Spinal cord (tissue), 10 donors: Measurements from ENCODE around the gene ZHX3. TPM values are rescaled to one million over a fixed set of nuclear protein-coding genes. Genes with fewer than 3 reads are reported as not detected.

ENCODE experiments used
- DNase-seq, 6 donors: peaks; one replicate each; pipeline versions ENCODE4 v3.0.0 to v3.0.0-alpha.2; 2013 to 2015; ENCODE audit warnings: low spot score in 6 of 6, low read depth in 4 of 6
- H3K27ac ChIP-seq: one replicate; pipeline ENCODE4 v1.5.1; 2013; ENCODE audit warnings: low read depth, low read length, control low read depth
- H3K27me3 ChIP-seq: one replicate; pipeline ENCODE4 v1.6.1; 2013; ENCODE audit warnings: low read length; ENCODE audit not compliant: control insufficient read depth, insufficient read depth
- H3K36me3 ChIP-seq: one replicate; pipeline ENCODE4 v1.6.1; 2013; ENCODE audit warnings: low read length; ENCODE audit not compliant: control insufficient read depth, insufficient read depth
- H3K4me1 ChIP-seq: one replicate; pipeline ENCODE4 v1.6.1; 2013; ENCODE audit warnings: low read length; ENCODE audit not compliant: control insufficient read depth, insufficient read depth
- H3K4me3 ChIP-seq: one replicate; pipeline ENCODE4 v1.5.1; 2013; ENCODE audit warnings: low read depth, low read length, control low read depth
- H3K9me3 ChIP-seq: one replicate; pipeline ENCODE4 v1.6.1; 2013; ENCODE audit warnings: low read length; ENCODE audit not compliant: control insufficient read depth, insufficient read depth
- WGBS: methylation state at CpG from one replicate; pipeline ENCODE4 v1.1.5; 2013; ENCODE audit warnings: missing lambda C conversion rate; ENCODE audit not compliant: insufficient coverage; 5-methylcytosine and 5-hydroxymethylcytosine counted together
- polyA plus RNA-seq, 2 donors: library from polyadenylated mRNA; unstranded; fragments of 120-200 nt; gene quantifications; one replicate each; pipeline ENCODE4 v1.2.1, GENCODE V29; 2013; ENCODE audit not compliant: insufficient read length in 2 of 2
- total RNA-seq, 2 donors: library from RNA; depleted of rRNA in 1 of 2; stranded (reverse); fragments of 120-200 nt in 1 of 2; fragments of >200 nt in 1 of 2; gene quantifications; one replicate each; pipeline versions ENCODE4 v1.2.3 to v1.2.4, GENCODE V29; 2013 to 2014
- donor health status: healthy.

The ZHX3 gene
- total and polyA plus RNA-seq, 4 donors = 28.5 to 36.3 (median 31.0) TPM

DNA sequence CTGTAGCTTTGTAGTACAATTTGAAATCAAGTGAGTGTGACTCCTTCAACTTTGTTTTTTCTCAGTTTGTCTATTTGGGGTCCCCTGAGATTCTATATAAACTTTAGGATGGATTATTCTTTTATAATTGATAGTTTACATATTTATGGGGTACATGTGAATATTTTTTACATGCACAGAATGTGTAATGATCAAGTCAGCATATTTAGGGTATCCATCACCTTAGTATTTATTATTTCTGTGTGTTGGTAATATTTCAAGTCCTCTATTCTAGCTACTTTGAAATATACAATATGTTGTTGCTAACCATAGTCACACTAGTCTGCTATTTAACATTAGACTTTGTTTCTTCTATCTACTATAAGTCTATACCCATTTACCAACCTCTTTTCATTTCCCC, 129.9 kb downstream of the ZHX3 start:
- Histone ChIP-seq H3K27ac (no peak overlapping the region), H3K4me1 (peaks cover 11% of the 10 kb centered on the region), H3K36me3 (peaks cover 26% of the 10 kb centered on the region), H3K9me3 (peaks cover 3% of the 10 kb centered on the region), H3K4me3 (no peak overlapping the region), H3K27me3 (no peaks in the 10 kb centered on the region)
- DNase-seq = no peak

DNA sequence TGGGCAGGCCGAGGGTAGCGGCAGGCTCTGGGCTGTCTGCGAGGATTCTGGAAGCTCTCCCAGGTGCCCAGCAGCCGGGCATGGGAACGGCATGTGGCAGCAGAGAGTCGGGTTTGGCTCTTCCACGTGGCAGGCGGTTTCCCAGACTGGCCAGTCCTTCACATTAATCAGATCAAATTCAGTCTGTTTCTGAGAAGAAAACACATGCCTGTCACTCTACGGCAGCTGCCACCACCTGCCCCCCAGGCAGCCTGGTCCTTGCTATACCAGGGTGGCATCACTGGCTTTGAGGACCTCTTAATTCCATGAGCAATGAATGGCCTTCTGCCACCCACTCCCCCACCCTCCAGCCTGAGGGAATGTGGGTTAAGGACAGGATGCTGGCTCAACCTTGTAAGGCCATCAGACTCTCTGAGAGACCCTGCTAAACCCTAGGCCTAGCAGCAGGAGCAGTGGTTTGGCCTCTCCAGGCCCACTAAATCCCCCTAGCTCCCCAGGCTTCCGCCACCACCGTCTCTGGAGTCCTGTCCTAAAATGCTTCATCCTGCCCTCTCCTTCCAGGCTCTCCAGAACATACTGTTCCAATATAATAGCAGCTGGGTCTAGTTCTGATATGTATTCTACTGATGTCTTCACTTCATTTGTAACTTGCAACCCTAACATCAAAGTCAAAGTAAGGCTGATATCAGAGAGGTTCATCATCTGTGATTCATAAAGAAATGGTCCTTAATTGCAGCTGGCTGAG, 132.3 kb downstream of the ZHX3 start:
- peaks cover 20% of the 10 kb centered on the region for H3K4me1 ChIP-seq
- H3K4me3 ChIP-seq = no peak overlapping the region
- no peak overlapping the region for H3K27ac ChIP-seq
- peaks cover 28% of the 10 kb centered on the region for H3K36me3 ChIP-seq
- H3K27me3 ChIP-seq = no peaks in the 10 kb centered on the region
- DNase-seq = peak in 1 of 6 donors; percentile 46
- 76% methylated on average over 11 of the region's 11 CpGs for WGBS
- H3K9me3 ChIP-seq = no peaks in the 10 kb centered on the region

DNA sequence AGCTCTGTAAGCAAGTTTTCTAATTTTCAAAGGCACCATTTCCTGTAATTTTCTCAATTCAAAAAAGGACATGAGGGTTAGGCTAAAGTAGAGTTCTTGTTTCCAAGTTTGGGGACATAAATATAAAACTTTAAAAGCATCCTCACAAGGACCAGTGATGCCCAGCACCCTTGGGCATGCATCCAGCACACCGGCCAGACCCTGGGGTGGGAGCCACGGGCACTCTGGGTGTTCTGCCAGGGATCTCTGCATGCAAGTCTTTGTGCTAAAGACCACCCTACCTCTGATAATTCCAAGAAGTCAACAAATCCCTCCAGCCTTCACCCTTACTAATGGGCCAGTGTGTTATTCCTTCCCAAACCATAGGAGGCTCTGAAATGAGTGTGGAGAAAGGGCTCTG, 133.7 kb downstream of the ZHX3 start:
- Histone ChIP-seq H3K36me3 (peaks cover 28% of the 10 kb centered on the region), H3K4me1 (peaks cover 34% of the 10 kb centered on the region), H3K27me3 (no peaks in the 10 kb centered on the region), H3K27ac (no peak overlapping the region), H3K4me3 (no peak overlapping the region), H3K9me3 (no peaks in the 10 kb centered on the region)
- DNase-seq = no peak
- 53% methylated on average over 2 of the region's 2 CpGs for WGBS

DNA sequence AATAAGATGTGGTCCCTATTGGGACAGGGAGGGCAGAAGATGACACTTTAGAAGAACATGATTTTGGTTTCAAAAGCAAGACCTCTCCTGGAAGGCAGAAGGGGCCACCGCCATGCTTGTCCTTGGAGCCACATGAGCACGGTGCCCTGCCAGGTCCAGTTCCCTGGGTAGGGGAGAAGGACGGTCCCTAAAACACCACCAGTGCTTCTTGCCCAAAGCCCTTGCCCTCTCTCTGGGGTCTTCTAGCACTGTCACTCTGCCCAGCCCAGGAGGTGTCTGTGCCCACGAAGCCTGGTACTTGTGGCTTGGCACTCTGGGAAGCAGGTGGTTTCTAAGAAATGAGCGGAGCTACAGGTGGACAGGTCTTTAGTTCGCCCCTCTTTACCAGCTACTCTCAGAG, 134.1 kb downstream of the ZHX3 start:
- Histone ChIP-seq H3K4me3 (no peak overlapping the region), H3K27me3 (no peaks in the 10 kb centered on the region), H3K4me1 (peaks cover 38% of the 10 kb centered on the region), H3K36me3 (peaks cover 28% of the 10 kb centered on the region), H3K27ac (no peak overlapping the region), H3K9me3 (no peaks in the 10 kb centered on the region)
- WGBS = 100% methylated on average over 4 of the region's 6 CpGs
- DNase-seq = no peak

DNA sequence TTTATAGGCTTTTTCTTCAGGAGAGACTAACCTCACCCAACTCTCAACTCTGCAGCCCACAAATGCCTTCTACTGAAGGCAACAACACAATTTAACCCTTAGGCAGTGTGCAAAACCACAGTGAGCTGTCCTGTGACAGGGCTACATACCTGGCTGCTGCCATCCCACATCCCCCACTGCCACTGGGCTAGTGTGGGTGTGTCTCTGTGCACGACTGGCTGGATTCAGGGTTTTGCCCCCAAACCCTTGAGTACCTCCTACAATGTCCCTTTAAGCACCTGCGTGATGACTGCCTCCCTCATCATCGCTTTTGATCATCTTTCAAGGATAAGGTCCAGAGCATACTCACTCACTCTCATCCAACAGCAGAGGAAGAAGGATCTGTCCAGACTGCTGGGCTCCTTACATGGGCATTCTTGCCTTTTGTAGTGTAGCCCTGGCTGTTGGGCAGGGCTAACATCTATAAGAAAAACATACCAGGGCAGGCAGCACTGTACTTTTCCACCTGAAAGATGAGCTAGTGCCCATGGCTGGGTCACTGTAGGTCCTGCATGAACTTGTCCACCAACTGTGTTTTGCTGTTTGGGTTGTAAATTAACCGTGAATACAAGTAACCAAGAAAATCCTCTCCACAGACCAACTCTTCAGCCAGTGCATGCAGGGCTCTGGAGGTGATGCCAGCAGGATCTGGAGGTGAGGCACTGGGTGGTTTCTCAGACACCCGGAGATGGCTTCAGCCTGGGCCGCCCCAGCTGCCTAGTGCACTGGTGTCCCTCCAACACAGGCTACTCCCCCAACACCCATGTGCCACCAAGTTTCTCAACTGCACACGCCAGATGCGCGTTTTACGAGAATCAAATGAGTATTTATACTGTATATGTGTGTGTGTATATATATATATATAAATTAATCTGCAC, 135.0 kb downstream of the ZHX3 start:
- Histone ChIP-seq H3K9me3 (no peaks in the 10 kb centered on the region), H3K27me3 (no peaks in the 10 kb centered on the region), H3K36me3 (peaks cover 28% of the 10 kb centered on the region), H3K4me1 (peaks cover 45% of the 10 kb centered on the region), H3K4me3 (no peak overlapping the region), H3K27ac (no peak overlapping the region)
- WGBS = 96% methylated on average over 3 of the region's 10 CpGs
- DNase-seq = no peak

DNA sequence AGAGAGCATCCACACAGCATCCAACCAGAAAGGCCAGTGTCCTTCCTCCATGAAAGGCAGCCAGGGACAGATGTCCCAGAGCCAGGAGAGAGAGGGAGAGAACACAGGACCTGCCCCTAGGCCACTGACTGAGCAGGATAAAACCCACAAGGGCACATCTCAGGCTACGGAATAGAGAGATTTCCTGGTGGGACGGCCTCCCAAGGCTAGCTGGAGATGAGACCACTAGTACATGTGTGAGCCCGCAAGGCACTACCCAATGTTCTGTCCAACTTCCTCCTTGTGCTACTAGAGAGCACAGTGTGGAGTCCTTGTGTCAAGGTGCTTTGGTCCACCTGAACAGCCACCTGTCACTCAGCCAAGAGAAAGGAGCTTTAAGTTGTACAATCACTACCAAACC, 136.0 kb downstream of the ZHX3 start:
- peaks cover 55% of the 10 kb centered on the region for H3K4me1 ChIP-seq
- WGBS = 97% methylated on average over 3 of the region's 3 CpGs

DNA sequence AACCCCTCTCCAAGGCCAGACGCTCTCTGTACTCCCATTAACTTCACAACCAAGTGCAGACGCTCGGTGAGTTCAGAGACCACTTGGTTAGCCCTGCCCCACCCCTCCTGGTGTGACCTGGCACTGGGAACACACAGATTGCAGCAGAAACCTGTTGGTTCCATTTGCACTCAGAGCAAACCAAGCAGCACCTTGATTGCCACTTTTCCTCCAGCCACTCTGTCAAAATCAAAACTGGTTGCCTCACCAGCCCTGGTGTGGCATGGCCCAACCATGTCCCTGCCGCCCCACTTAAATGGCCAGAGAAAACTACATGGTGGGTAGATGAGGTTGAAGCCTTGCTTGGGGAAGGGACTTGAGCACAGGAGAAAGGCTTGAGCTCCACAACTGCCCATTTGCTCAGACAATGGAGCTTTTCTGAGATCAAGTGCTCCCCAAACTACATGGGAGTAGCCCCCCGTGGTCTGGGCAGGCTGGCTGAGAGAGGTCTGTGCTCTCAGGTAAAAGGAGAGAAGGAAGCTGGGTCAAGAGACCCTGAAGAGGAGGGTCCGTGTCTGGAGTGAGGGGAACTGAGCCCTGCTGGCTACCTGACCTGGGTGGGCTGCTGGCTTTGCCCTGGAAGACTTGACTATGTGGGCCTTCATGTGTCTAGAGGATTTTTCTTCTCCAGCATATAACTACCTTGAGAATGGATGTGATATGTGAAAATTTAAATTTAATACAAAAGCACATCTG, 136.8 kb downstream of the ZHX3 start:
- H3K36me3 ChIP-seq = peaks cover 37% of the 10 kb centered on the region
- H3K27ac ChIP-seq = no peak overlapping the region
- DNase-seq = no peak
- no peaks in the 10 kb centered on the region for H3K27me3 ChIP-seq
- WGBS = 77% methylated on average over 4 of the region's 6 CpGs
- peaks cover 58% of the 10 kb centered on the region for H3K4me1 ChIP-seq
- no peak overlapping the region for H3K4me3 ChIP-seq
- H3K9me3 ChIP-seq = no peaks in the 10 kb centered on the region

More for the DNA sequence above, 136.0 kb downstream of the ZHX3 start:
- no peaks in the 10 kb centered on the region for H3K9me3 ChIP-seq
- no peaks in the 10 kb centered on the region for H3K27me3 ChIP-seq
- no peak overlapping the region for H3K4me3 ChIP-seq
- H3K36me3 ChIP-seq = peaks cover 35% of the 10 kb centered on the region
- no peak for DNase-seq
- H3K27ac ChIP-seq = no peak overlapping the region

DNA sequence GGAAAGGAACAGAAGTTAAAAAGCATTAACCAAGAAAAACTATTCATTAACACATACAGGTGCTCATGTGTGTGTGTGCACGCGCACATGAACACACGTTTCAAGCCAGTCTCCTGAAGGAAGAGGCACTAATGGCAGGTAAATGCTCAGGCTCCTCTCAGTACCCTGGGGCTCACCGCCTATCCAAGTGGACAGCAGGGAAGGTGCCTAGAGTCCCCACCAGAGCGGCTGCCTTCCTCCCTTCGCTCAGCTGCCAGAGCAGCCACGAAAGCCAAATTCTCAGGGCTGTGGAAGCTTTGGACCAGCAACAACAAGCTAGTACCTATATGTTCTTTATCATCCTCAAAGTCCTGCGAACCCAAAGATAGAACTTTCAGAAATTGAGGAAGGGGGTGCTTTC, 137.6 kb downstream of the ZHX3 start:
- H3K27me3 ChIP-seq = no peaks in the 10 kb centered on the region
- H3K4me1 ChIP-seq = peaks cover 61% of the 10 kb centered on the region
- no peak overlapping the region for H3K27ac ChIP-seq
- H3K9me3 ChIP-seq = no peaks in the 10 kb centered on the region
- peaks cover 40% of the 10 kb centered on the region for H3K36me3 ChIP-seq
- DNase-seq = no peak
- no peak overlapping the region for H3K4me3 ChIP-seq
- WGBS = 91% methylated on average over 6 of the region's 8 CpGs

DNA sequence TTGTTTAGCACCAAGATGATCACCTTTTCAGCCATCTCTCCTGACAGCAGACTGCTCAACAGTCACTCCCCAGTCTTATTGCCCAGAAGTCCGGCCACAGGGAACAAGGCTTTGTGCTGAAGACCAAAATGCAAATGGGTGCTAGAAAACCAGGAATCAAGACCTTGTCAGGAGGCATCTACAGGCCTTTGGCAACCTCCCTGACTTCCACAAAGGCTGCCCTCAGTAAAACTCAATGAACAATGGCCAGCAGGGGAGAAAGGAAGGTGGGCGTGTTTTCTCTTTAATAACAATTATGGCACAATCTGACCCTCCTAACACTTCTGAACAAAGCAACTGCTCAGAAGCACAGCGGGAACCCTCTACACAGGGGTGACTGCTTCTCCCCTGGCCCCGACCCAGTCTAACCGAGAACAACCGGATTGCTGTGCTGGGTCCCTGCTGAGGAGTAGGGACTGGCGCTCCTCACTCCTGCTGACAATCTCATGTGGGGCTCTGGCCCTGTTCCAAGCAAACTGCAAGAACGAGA, 138.6 kb downstream of the ZHX3 start:
- H3K4me1 ChIP-seq = peaks cover 71% of the 10 kb centered on the region
- WGBS = 14% methylated on average over 5 of the region's 8 CpGs

More for the DNA sequence above, 138.6 kb downstream of the ZHX3 start:
- DNase-seq = peak in 2 of 6 donors; percentile 33 to 80
- Histone ChIP-seq H3K27me3 (no peaks in the 10 kb centered on the region), H3K9me3 (no peaks in the 10 kb centered on the region), H3K36me3 (peaks cover 45% of the 10 kb centered on the region), H3K4me3 (no peak overlapping the region), H3K27ac (peak overlapping the region; percentile 49)
